ENCODE measurements around the gene ZNRF3. TPM values are rescaled to one million over a fixed set of nuclear protein-coding genes. Genes with fewer than 3 reads are reported as not detected.

The ZNRF3 gene
- polyA plus RNA-seq, 1 donor from 2014 or later: 2.9 TPM

GRCh38 chr22:28995551-28995950 lies 112.2 kb downstream of the ZNRF3 start:
- no peak overlapping the region for H2AFZ ChIP-seq (ENCODE audit: low read depth, low read length)
- H3F3A ChIP-seq (ENCODE audit: insufficient read depth, low read length, poor library complexity, severe bottlenecking): no peaks in the 10 kb centered on the region
- no peaks in the 10 kb centered on the region for H3K27me3 ChIP-seq (ENCODE audit: insufficient read depth, low read depth, low read length)
- no peak overlapping the region for H3K27ac ChIP-seq (ENCODE audit: low read length)
- no peak for TF ChIP-seq EP300 (conservative IDR thresholded peaks at IDR 0.05; ENCODE audit: poor library complexity, severe bottlenecking)
- TF ChIP-seq POLR2AphosphoS5 (IDR thresholded peaks at IDR 0.05): no peak
- no peak for TF ChIP-seq SMC3 (conservative IDR thresholded peaks at IDR 0.05; ENCODE audit: poor library complexity)
- no peak for TF ChIP-seq MXI1 (conservative IDR thresholded peaks at IDR 0.05; ENCODE audit: poor library complexity, severe bottlenecking)
- no peak for TF ChIP-seq CTCF (IDR thresholded peaks at IDR 0.05; ENCODE audit: poor library complexity, severe bottlenecking)
- no peak for TF ChIP-seq RAD21 (conservative IDR thresholded peaks at IDR 0.05)
- TF ChIP-seq REST (IDR thresholded peaks at IDR 0.05; ENCODE audit: borderline replicate concordance): no peak
- no peak for TF ChIP-seq EZH2 (IDR thresholded peaks at IDR 0.05; ENCODE audit: borderline replicate concordance, insufficient read depth, low read length, poor library complexity, severe bottlenecking)
- TF ChIP-seq TAF1 (IDR thresholded peaks at IDR 0.05; ENCODE audit: low read depth): no peak
- no peaks in the 10 kb centered on the region for H3K9me2 ChIP-seq (ENCODE audit: insufficient read depth, low read length)
- H3K4me3 ChIP-seq (ENCODE audit: low read length): no peak overlapping the region
- H4K20me1 ChIP-seq (ENCODE audit: insufficient read depth): no peaks in the 10 kb centered on the region
- H3K9me3 ChIP-seq (ENCODE audit: low read length): no peaks in the 10 kb centered on the region
- no peaks in the 10 kb centered on the region for H3K36me3 ChIP-seq (ENCODE audit: insufficient read depth, low read length)
- no peaks in the 10 kb centered on the region for H3K79me2 ChIP-seq (replicated peaks; ENCODE audit: insufficient read depth, low read length)
- H3K4me2 ChIP-seq (ENCODE audit: low read length): no peak overlapping the region
- no peak overlapping the region for H3K9ac ChIP-seq (ENCODE audit: low read length)

- Histone ChIP-seq H3K9ac (ENCODE audit: low read length) (no peak overlapping the region), H3K36me3 (ENCODE audit: insufficient read depth, low read length) (no peaks in the 10 kb centered on the region), H3K79me2 (replicated peaks; ENCODE audit: insufficient read depth, low read length) (no peaks in the 10 kb centered on the region), H3K4me3 (ENCODE audit: low read length) (no peak overlapping the region), H3K9me2 (ENCODE audit: insufficient read depth, low read length) (no peaks in the 10 kb centered on the region), H3K27me3 (ENCODE audit: insufficient read depth, low read depth, low read length) (no peaks in the 10 kb centered on the region), H3K4me2 (ENCODE audit: low read length) (no peak overlapping the region), H3K9me3 (ENCODE audit: low read length) (no peaks in the 10 kb centered on the region), H4K20me1 (ENCODE audit: insufficient read depth) (no peaks in the 10 kb centered on the region), H3F3A (ENCODE audit: insufficient read depth, low read length, poor library complexity, severe bottlenecking) (no peaks in the 10 kb centered on the region), H3K27ac (ENCODE audit: low read length) (no peak overlapping the region), H2AFZ (ENCODE audit: low read depth, low read length) (no peak overlapping the region)
- TF ChIP-seq EP300 (conservative IDR thresholded peaks at IDR 0.05; ENCODE audit: poor library complexity, severe bottlenecking): no peak
- TF ChIP-seq POLR2AphosphoS5 (IDR thresholded peaks at IDR 0.05): no peak
- no peak for TF ChIP-seq SMC3 (conservative IDR thresholded peaks at IDR 0.05; ENCODE audit: poor library complexity)
- TF ChIP-seq TAF1 (IDR thresholded peaks at IDR 0.05; ENCODE audit: low read depth): no peak
Measured at GRCh38 chr22:28997342-28997741, 114.0 kb downstream of the ZNRF3 start.

GRCh38 chr22:28998681-28999080 lies 115.3 kb downstream of the ZNRF3 start:
- no peak overlapping the region for H3K4me3 ChIP-seq (ENCODE audit: low read length)
- H3K36me3 ChIP-seq (ENCODE audit: insufficient read depth, low read length): no peaks in the 10 kb centered on the region
- no peaks in the 10 kb centered on the region for H3K9me2 ChIP-seq (ENCODE audit: insufficient read depth, low read length)
- no peak overlapping the region for H3K27ac ChIP-seq (ENCODE audit: low read length)
- no peaks in the 10 kb centered on the region for H3K27me3 ChIP-seq (ENCODE audit: insufficient read depth, low read depth, low read length)
- H3F3A ChIP-seq (ENCODE audit: insufficient read depth, low read length, poor library complexity, severe bottlenecking): no peaks in the 10 kb centered on the region
- H3K4me2 ChIP-seq (ENCODE audit: low read length): no peak overlapping the region
- no peak overlapping the region for H2AFZ ChIP-seq (ENCODE audit: low read depth, low read length)
- H3K79me2 ChIP-seq (replicated peaks; ENCODE audit: insufficient read depth, low read length): no peaks in the 10 kb centered on the region
- no peaks in the 10 kb centered on the region for H3K9me3 ChIP-seq (ENCODE audit: low read length)
- no peak for TF ChIP-seq SMC3 (conservative IDR thresholded peaks at IDR 0.05; ENCODE audit: poor library complexity)
- no peak for TF ChIP-seq EP300 (conservative IDR thresholded peaks at IDR 0.05; ENCODE audit: poor library complexity, severe bottlenecking)
- no peak for TF ChIP-seq POLR2AphosphoS5 (IDR thresholded peaks at IDR 0.05)
- no peak for TF ChIP-seq RAD21 (conservative IDR thresholded peaks at IDR 0.05)
- TF ChIP-seq EZH2 (IDR thresholded peaks at IDR 0.05; ENCODE audit: borderline replicate concordance, insufficient read depth, low read length, poor library complexity, severe bottlenecking): no peak
- TF ChIP-seq MXI1 (conservative IDR thresholded peaks at IDR 0.05; ENCODE audit: poor library complexity, severe bottlenecking): no peak
- TF ChIP-seq TAF1 (IDR thresholded peaks at IDR 0.05; ENCODE audit: low read depth): no peak
- no peak for TF ChIP-seq CTCF (IDR thresholded peaks at IDR 0.05; ENCODE audit: poor library complexity, severe bottlenecking)
- H3K9ac ChIP-seq (ENCODE audit: low read length): no peak overlapping the region
- no peaks in the 10 kb centered on the region for H4K20me1 ChIP-seq (ENCODE audit: insufficient read depth)
